DND-41 (cell line): ENCODE results near the gene FAM184B.

ENCODE experiments used
- CTCF ChIP-seq: IDR thresholded peaks from 2 replicates; pipeline ENCODE4 v1.5.1; 2012; ENCODE audit warnings: borderline replicate concordance, low read length, moderate library complexity, mild to moderate bottlenecking; ENCODE audit not compliant: poor library complexity, severe bottlenecking; ENCODE audit errors: extremely low read depth
- EZH2 ChIP-seq: IDR thresholded peaks from 3 replicates; pipeline ENCODE4 v1.6.1; 2012; ENCODE audit warnings: borderline replicate concordance, low read depth, mild to moderate bottlenecking, moderate library complexity, low read length, inconsistent platforms; ENCODE audit not compliant: severe bottlenecking

DNA sequence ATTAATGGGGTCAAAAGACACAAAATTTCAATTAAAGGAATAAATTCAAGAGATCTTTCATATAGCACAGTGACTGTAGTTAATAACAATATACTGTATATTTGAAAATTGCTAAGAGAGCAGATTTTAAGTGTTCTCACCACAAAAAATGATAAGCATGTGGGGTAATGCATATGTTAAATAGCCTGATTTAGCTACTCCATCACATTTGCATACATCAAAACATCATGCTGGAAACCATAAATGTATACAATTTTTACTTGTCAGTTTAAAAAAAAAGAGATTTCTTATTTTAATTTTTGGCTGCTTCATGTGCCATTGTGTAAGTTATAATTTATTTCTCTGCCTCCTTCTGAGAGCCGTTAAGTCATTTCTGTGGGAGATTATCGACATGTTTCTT is 65.9 kb downstream of the FAM184B start:
- TF ChIP-seq CTCF, result no peak
- TF ChIP-seq EZH2, result no peak
